ENCODE results near the gene KIF23.
"Not testable (repeated sequence)": the region's sequence is repeated elsewhere in the genome, so short reads cannot be mapped to it uniquely, and the experiment has no call there.

Gene KIF23

GRCh38 chr15:69439623-69440022 lies 25.5 kb downstream of the KIF23 start:
- no peak for DNase-seq

DNA sequence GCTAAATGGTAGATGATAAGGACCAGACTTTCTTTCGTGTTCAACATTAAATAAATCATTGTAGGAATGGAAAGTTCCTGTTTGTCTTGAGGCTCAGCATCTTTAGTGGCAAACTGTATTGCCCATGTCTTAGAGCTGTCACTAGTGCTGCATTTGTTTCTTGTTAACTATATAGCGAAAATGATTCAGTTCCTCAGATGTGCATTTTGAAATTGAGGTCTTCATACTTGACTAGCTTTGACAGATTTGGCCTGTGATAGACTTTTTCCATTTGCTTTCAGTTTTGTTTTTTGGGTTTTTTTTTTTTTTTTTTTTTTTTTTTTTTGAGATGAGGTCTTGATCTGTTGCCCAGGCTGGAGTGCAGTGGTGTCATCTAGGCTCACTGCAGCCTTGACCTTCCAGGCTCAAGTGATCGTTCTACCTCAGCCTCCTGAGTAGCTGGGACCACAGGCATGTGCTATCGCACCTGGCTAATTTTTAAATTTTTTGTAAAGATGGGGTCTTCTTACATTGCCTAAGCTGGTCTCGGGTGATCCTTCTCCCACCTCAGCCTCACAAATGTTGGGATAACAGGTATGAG lies 29.0 kb downstream of the KIF23 start:
- no peak for DNase-seq

DNA sequence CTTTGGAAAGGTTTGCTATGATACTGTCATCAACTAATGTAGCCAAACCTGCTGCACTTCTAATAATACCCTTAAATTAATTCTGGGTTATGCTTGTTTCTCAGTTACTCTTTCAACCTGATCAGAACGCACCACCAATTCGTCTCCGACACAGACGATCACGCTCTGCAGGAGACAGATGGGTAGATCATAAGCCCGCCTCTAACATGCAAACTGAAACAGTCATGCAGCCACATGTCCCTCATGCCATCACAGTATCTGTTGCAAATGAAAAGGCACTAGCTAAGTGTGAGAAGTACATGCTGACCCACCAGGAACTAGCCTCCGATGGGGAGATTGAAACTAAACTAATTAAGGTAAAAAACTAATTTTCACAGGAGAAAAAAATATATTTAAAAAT lies 30.5 kb downstream of the KIF23 start:
- DNase-seq = no peak

- DNase-seq = no peak
These were observed 32.8 kb downstream of the KIF23 start for GRCh38 chr15:69446953-69447352.

GRCh38 chr15:69450221-69450620 lies 36.1 kb downstream of the KIF23 start:
- not testable (repeated sequence) for DNase-seq

- DNase-seq = no peak
These were observed 37.0 kb downstream of the KIF23 start for GRCh38 chr15:69450968-69451695.

GRCh38 chr15:69451951-69452691 lies 38.0 kb downstream of the KIF23 start:
- no peak for DNase-seq

- DNase-seq = peak; percentile 90
These were observed 38.8 kb downstream of the KIF23 start, which contains the start of gene RPLP1 for GRCh38 chr15:69452692-69453521. TSS of gene RPLP1 (plus strand) at chr15:69452818. CDS start at chr15:69452949, 131 bp downstream.

DNA sequence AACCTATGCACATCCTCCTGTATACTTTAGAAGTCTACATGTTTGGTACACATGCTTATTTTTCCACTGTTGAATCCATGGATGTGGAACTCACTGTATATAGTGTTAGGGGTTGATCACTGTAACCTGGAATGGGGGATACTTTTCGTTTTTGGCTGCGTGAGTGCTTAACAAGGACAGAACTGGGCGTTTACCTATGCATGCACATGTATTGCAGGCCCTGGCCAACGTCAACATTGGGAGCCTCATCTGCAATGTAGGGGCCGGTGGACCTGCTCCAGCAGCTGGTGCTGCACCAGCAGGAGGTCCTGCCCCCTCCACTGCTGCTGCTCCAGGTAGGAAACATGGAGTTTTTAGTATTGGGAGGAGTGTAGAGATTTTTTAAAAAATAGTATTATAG lies 40.8 kb downstream of the KIF23 start:
- DNase-seq = no peak

DNA sequence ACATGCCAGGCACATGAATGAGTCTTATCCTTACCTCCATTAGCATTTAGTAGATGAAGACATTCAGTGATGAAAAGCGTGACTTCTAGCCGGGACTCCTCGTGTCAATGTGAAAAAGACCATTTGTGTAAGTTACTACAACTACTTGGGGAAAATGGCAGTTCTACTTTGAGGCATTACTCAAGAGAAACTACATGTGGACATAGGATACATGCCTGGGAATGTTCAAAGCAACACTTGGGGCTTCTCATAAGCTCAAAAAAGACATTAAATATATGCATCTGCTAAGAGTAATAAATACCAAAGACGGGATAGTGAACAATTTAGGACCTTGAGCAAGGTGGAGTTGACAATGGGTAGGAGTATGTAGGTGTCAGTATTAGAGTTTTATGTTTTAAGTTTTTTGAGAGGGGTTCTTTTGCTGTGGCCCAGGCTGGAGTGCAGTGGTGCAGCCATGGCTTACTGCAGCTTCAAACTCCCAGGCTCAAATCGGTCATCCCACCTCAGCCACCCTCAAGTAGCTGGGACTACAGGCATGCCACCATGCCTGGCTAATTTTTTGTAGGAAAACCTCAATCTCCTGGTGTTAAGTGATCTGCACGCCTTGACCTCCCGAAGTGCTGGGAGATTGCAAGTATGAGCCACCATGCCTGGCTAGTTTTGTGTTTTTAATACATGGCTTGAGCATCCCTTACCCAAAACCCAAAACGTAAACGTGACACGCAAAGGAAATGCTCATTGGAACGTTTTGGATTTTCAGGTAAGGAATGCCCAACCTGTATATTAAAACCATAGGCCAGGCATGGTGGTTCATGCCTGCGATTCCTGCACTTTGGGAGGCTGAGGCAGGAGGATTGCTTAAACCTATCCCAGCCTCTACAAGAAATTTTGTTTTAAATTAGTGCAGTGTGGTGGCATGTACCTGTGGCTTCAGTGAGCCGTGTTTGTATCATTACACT lies 42.3 kb downstream of the KIF23 start:
- no peak for DNase-seq

GRCh38 chr15:69457304-69458280 lies 43.4 kb downstream of the KIF23 start:
- DNase-seq = no peak

GRCh38 chr15:69459066-69459465 lies 44.9 kb downstream of the KIF23 start:
- no peak for DNase-seq

GRCh38 chr15:69460481-69460880 lies 46.3 kb downstream of the KIF23 start:
- no peak for DNase-seq

- DNase-seq = no peak
These were observed 47.9 kb downstream of the KIF23 start for GRCh38 chr15:69462030-69462492.

DNA sequence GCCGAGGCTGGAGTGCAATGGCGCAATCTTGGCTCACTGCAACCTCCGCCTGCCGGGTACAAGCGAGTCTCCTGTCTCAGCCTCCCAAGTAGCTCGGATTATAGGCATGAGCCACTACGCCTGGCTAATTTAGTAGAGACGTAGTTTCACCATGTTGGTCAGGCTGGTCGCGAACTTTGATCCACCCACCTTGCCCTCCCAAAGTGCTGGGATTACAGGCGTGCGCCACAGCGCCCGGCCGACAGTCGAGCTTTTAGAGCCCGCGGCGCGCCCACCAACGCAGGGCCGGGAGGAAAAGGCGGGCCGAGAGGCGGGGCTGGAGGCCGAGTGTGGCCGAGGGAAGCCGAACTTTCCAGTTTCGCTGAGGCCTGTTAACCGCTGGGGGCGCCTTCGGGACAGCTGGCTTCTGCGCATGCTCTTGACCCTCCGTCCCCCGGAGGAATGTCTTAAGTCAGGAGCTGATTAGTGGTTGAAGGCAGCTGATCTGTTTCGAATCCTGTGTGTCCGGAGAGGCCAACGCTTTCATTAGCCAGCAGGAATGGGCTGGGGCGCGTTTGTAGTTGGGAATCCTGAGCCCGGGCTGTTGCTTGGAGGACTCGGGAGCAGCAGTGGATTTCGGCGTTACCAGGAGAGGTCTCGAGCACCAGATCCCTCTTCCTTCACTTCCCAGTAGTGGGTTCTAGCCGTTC lies 48.5 kb downstream of the KIF23 start:
- peak; percentile 94 for DNase-seq

DNA sequence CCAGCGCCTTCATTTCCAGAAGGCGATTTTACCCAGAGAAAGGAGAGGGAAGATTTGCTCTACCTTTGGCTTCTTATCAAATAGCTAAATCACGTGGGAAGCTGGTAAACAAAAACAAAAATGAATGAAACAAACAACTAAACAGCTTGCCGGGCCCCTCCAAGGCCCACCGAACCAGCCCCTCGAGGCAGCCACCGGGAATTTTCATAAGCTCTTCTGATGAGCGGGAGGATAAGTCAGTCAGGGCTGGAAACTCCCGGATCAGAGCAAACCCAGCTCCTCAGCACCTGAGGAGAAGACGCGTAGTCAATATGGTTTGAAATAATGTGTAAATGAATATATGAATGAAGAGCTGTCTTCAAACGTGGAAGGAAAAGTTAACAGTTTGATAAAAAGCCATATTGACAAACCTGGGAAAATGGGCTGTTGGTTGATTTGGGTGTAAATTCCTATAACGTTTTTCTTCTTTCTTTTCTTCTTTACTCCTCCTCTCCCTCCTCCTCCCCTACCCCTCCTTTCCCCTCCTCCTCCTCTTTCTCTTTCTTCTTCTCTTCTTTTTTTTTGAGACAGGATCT lies 49.1 kb downstream of the KIF23 start:
- no peak for DNase-seq

- no peak for DNase-seq
These were observed 51.1 kb downstream of the KIF23 start for GRCh38 chr15:69465253-69465652.

DNA sequence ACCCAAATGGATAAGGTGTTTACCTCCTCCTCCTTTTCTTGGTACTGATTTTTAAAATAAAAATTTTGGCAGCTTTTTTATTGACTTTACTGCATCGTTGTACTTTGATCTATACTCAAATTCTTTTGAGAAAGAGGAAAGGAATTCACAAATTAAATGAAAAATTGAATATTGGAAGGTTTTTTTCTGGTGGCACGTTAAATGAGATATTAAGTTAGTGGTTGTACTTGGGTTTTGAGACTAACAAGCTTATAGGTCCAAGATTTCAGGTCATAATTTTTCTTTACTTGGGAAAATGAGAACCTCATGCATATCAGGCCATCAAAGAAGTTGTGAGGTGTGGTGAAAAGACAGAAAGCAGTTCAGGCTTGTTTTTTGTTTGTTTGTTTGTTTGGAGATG lies 52.6 kb downstream of the KIF23 start:
- DNase-seq = no peak

DNA sequence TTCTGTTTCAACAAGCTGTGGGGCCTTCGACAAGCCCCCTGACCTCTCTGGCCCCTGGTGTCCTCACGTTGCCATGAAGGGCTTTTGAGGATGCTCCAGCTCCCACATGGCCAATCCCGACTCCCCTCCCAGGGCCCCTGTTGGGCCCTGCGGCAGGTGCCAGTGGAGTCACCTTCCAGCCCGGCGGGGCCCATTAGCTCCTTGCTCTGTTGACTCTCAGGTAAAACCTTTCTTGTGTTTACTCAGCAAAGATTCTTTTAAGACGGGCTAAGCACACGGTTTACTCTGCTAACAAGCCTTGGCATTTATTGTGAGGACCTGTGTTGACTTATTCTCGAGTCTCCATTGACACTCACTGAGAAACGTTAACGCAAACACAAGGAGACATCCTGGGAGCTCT lies 53.5 kb downstream of the KIF23 start:
- DNase-seq = no peak
